ENCODE data around the gene SVOPL.

GRCh38 chr7:138727336-138728099, 26.4 kb upstream of the SVOPL start:
- no peak for TF ChIP-seq POLR2AphosphoS5 (IDR thresholded peaks at IDR 0.05)
- TF ChIP-seq EP300 (IDR thresholded peaks at IDR 0.05), result no peak

All from suprapubic skin (tissue), 4 donors.